GM19372 (cell line): ENCODE measurements around the gene MACROD2.

ENCODE experiments used
- ATAC-seq: cut with Tn5 transposase; IDR thresholded peaks from one replicate; pipeline ENCODE4 v1.9.1; 2021; ENCODE audit warnings: mild to moderate bottlenecking, low read depth, moderate library complexity; ENCODE audit not compliant: unreplicated experiment

MACROD2 gene

DNA sequence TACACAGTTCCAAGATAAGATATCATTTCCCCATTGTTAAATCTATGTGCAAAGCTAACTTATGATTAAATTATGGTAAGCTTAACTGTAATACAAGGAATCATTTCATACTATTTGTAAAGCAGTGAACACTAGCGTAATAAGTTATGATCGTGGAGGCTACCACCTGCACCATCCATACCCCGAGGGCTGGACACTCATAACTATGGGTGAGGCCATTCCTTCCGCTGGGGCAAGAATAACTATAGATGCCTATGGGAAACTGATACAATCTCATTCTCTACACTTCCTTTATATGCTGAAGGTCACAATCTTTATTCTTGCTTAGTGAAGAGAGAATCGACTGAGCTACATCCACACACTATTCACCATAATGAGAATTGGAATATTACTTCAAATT lies 1258.1 kb downstream of the MACROD2 start:
- no peak for ATAC-seq

DNA sequence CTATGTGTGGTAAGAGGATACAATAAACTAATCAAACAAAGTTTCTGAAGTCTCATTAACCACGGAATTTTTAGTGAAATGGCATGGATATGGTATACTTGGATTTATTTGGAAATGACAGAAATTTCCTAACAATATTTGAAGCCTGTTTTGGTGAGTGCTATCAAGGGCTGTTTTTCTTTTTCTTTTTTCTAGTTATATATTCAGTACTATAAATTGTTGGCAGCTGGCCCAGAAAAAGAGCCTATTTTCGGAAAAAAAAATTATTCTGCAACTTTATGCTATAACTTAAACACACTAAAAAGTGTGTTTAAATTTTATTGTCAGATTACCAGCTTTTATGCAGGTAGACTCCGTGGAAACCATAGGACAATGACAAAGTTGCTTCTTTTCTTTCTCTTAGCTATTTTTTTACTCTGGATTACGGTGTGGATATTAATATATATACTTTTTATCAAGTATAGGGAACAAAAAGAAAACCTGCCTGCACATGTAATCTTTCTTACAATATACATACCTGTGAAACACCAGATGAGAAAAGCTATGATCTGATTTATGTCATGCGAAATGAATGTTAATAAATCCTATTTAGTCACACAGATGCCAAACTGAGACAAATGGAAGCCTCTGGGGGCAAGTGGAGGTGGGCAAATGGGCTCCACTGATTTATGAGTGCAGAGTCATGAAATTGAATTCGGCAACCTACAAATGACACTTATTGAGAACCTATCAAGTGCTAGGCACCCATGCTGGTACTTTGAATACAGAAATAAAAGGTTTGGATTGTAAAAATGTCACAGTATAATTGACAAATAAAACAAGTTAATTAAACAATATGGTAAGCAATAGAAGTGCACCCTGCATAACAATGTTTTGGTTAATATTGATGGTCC lies 1261.6 kb downstream of the MACROD2 start:
- ATAC-seq = no peak

DNA sequence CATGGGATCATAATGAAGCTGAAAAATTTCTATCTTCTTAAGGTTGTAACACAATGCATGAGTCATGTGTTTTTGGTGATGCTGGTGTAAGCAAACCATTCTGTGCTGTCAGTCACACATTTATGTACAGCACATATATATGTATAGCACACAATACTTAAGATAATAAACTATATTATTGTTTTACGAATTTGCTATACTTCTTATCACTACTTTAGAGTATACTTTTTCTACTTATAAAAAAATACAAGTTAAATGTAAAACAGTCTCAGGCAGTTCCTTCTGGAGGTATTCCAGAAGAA lies 1262.2 kb downstream of the MACROD2 start:
- ATAC-seq = no peak

GRCh38 chr20:15265581-15266309 lies 1270.4 kb downstream of the MACROD2 start:
- no peak for ATAC-seq

DNA sequence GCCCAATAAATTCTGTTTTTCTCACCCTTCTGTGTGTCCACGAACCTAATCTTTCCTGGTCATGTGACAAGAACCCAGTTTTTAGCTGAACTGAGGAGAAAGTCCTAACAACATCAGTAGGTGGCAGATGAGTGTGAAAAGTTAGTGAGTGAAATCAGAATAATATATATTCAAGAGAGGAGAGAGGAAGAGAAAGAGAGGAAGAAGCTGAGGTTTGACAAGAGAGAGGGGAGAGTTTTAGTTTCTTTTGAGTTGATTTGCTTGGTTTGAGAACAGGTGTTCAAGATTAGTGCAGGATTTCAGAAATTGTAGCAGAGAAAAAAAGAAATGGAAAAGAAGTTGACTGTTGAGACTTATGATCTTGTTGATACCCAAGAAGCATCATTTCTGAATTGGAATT lies 1272.6 kb downstream of the MACROD2 start:
- ATAC-seq = no peak

- no peak for ATAC-seq
These were observed 1282.7 kb downstream of the MACROD2 start for GRCh38 chr20:15278041-15278440.

DNA sequence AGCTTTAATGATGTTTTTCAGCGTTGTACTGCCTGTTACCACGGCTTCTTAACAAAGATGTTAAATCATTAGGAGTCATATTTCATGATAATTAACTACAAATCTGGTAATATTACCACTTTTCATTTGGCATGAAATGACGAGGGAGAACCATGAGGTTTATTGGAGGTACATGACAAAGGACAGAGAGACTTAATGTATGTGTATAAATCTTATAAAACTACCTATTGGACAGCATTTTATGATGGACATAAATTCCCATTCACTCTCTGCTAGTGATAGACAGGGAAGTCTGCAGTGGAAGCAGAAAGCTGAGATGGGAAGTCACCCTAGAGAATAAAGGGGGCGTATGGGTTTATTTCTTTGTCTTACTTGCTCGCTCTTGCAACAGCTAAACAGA lies 1292.0 kb downstream of the MACROD2 start:
- ATAC-seq = no peak

- no peak for ATAC-seq
These were observed 1292.8 kb downstream of the MACROD2 start for GRCh38 chr20:15288106-15288505.

DNA sequence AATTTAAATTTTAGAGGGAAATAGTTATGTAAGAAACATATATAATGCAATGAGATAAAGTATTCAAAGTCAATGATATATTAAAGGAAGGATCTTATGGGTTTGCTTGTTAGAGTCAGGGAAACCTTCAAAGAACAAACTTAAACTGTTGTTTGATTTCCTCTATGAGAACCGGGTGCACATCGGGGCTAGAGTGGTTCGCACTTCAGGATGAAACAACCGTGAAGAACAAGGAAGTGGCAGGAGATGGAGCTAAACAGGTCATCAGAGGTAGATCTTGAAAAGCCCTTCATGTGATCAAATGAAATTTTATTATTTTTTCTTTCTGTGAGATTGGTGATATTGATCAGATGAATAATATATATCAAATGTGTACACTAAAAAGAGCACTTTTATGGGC lies 1294.0 kb downstream of the MACROD2 start:
- no peak for ATAC-seq

GRCh38 chr20:15292405-15292804 lies 1297.1 kb downstream of the MACROD2 start:
- ATAC-seq = no peak

- ATAC-seq = no peak
These were observed 1301.1 kb downstream of the MACROD2 start for GRCh38 chr20:15296422-15296821.

- no peak for ATAC-seq
These were observed 1302.0 kb downstream of the MACROD2 start for GRCh38 chr20:15297059-15297875.

GRCh38 chr20:15302075-15302474 lies 1306.8 kb downstream of the MACROD2 start:
- no peak for ATAC-seq

DNA sequence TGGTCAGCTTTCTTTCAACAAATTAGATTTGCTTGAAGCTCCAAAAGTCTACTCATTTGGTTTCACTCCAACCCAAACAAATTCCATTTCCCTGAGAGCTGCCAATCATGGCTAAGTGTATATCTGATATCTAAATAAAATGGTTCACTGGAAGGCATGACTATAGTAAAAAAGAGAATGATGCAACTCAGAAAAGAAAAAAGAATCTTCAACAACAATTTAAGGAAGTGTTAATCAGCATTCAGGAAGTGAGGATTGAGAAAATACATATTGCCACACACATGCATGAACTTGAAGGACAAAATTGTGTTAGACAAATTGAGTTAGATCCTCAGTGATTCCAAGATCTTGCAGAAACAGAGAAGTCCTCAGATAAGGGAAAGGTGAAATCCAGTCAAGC lies 1315.0 kb downstream of the MACROD2 start:
- no peak for ATAC-seq

DNA sequence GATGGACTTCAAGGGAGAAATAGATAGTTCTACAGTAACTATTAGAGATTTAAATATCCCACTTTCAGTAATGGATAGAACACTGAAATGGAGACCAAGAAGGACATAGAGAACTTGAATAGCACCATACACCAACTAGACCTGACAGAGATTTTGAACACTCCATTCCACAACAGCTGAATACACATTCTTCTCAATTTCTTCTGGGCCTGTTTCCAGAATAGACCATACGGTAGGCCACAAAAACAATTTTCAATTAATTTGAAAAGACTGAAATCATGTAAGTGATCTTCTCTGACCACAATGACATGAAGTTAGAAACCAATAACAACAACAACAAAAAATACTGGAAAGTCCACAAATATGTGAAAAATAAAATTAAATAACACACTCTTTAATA lies 1321.2 kb downstream of the MACROD2 start:
- ATAC-seq = no peak

DNA sequence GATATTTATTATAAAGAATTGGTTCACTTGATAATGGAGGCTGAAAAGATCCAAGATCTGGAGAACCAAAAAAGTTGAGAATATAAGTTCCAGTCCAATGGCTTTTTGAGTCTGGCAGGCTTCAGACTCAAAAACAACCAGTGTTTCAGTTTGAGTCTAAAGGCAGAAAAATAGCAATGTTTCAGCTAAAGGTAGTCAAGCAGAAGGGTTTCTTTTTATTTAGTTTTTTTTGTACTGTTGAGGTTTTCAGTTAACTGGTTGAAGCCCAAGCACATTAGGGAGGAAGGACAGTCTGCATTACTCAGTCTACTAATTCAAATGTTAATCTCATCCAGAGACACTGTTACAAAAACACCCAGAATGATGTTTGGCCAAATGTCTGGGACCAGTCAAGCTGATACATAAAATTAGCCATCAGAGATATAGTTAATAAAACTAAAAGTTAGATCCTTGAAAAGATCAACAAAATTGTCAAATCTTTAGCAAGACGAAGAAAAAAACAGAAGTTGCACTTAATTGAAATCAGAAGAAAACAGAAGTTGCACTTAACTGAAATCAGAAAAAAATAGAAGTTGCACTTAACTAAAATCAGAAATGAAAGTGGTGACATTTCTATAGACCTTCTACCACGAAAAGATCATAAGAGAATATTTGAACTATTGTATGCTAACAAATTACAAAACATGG lies 1322.4 kb downstream of the MACROD2 start:
- peak; percentile 70 for ATAC-seq

DNA sequence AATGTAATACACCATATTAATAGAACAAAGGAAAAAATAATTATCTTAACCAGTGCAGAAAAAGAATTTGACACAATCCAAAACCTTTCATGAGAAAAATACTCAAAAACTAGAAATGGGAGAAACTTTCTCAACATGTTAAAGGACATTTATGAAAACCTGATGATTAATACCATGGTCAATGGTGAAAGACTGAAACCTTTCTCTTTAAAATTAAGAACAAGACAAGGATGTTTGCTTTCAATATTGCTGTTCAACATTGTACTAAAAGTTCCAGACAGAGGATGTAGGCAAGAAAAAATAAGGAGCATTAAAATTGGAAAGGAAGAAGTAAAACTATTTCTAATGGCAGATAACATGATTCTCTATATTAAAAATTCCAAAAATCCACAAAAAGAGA lies 1323.4 kb downstream of the MACROD2 start:
- ATAC-seq = no peak

- ATAC-seq = no peak
These were observed 1324.1 kb downstream of the MACROD2 start for GRCh38 chr20:15319439-15319838.

GRCh38 chr20:15320941-15321340 lies 1325.6 kb downstream of the MACROD2 start:
- no peak for ATAC-seq

GRCh38 chr20:15327123-15327522 lies 1331.8 kb downstream of the MACROD2 start:
- no peak for ATAC-seq

- ATAC-seq = no peak
These were observed 1332.8 kb downstream of the MACROD2 start for GRCh38 chr20:15328084-15328483.
